ENCODE data around the gene UBN1. TPM values are rescaled to one million over a fixed set of nuclear protein-coding genes. Genes with fewer than 3 reads are reported as not detected.
A peak's percentile ranks its signal among the peaks of the same experiment; 100 is the strongest.

UBN1 gene
- total and polyA plus RNA-seq, 2 of the 13 experiments (the other 11 are each of a cell fraction or from before 2014, with no cell fraction given) = 10.6 to 23.5 TPM

DNA sequence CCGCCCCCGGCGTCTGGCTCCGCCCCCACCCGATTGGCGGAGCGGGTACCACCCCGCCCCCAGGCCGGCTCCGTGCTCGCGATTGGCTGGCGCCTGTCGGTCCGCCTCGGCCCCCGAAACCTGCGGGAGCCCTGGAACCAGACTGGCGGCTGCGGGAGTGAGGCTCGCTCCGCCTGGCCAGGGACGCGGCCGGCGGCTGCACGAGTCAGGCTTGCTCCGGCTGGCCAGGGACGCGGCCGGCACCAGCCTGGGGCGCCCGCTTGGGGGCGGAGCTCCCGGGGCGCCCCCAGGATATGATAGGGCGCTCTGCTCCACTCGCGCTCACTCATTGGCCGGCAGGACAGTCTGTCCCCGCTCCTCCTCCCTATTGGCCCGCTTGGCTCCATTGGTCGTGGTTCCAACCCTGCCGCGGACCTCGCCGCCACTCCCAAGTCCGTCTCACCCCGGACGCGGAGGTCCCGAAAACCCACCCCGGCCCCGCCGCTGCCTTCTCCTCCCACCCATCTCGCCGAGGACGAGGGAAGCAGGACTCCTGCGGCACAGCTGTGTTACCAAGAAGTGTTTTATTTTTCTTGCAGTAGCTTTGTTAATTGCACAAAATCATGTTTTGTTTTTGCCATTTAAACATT, 44.5 kb upstream of the UBN1 start (continued):
- TF ChIP-seq ZBTB43 (CRISPR knock-in tag; conservative IDR thresholded peaks at IDR 0.05) = no peak
- no peak for TF ChIP-seq ZNF784 (CRISPR knock-in tag; IDR thresholded peaks at IDR 0.05; ENCODE audit: borderline replicate concordance)
- no peak for TF ChIP-seq PAWR (CRISPR knock-in tag; IDR thresholded peaks at IDR 0.05; ENCODE audit: borderline replicate concordance)
- TF ChIP-seq ZMAT3 (CRISPR knock-in tag; conservative IDR thresholded peaks at IDR 0.05) = no peak
- no peak for TF ChIP-seq HOXA9 (CRISPR knock-in tag; IDR thresholded peaks at IDR 0.05; ENCODE audit: borderline replicate concordance)
- no peak for TF ChIP-seq ZNF782 (CRISPR knock-in tag; IDR thresholded peaks at IDR 0.05; ENCODE audit: borderline replicate concordance)
- TF ChIP-seq, protein P1, sequence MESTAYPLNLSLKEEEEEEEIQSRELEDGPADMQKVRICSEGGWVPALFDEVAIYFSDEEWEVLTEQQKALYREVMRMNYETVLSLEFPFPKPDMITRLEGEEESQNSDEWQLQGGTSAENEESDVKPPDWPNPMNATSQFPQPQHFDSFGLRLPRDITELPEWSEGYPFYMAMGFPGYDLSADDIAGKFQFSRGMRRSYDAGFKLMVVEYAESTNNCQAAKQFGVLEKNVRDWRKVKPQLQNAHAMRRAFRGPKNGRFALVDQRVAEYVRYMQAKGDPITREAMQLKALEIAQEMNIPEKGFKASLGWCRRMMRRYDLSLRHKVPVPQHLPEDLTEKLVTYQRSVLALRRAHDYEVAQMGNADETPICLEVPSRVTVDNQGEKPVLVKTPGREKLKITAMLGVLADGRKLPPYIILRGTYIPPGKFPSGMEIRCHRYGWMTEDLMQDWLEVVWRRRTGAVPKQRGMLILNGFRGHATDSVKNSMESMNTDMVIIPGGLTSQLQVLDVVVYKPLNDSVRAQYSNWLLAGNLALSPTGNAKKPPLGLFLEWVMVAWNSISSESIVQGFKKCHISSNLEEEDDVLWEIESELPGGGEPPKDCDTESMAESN (CRISPR knock-in tag; conservative IDR thresholded peaks at IDR 0.05) = peak; percentile 60; the same call in 1 of the 2 replicates
- TF ChIP-seq SIN3A (IDR thresholded peaks at IDR 0.05; ENCODE audit: borderline replicate concordance, low read depth, low read length) = no peak
- peak; percentile 73 for TF ChIP-seq POLR2G (IDR thresholded peaks at IDR 0.05; ENCODE audit: low read depth, low read length)
- 0 out of 2 replicates have a peak, but pooled peaks have one; percentile 9 for TF ChIP-seq SP5 (CRISPR knock-in tag; IDR thresholded peaks at IDR 0.05; ENCODE audit: borderline replicate concordance, low read depth)
- TF ChIP-seq, protein P2, sequence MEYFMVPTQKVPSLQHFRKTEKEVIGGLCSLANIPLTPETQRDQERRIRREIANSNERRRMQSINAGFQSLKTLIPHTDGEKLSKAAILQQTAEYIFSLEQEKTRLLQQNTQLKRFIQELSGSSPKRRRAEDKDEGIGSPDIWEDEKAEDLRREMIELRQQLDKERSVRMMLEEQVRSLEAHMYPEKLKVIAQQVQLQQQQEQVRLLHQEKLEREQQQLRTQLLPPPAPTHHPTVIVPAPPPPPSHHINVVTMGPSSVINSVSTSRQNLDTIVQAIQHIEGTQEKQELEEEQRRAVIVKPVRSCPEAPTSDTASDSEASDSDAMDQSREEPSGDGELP (IDR thresholded peaks at IDR 0.05; ENCODE audit: borderline replicate concordance, low read depth) = no peak
- no peak for TF ChIP-seq KDM3A (CRISPR knock-in tag; IDR thresholded peaks at IDR 0.05; ENCODE audit: low read depth)
- TF ChIP-seq HNRNPL (IDR thresholded peaks at IDR 0.05; ENCODE audit: low read depth, low read length) = no peak
- no peak for TF ChIP-seq ZFP36L2 (CRISPR knock-in tag; IDR thresholded peaks at IDR 0.05)
- TF ChIP-seq NFE2 (CRISPR knock-in tag; IDR thresholded peaks at IDR 0.05) = no peak
- TF ChIP-seq ZNF207 (IDR thresholded peaks at IDR 0.05; ENCODE audit: borderline replicate concordance) = no peak
- TF ChIP-seq RBM39 (IDR thresholded peaks at IDR 0.05; ENCODE audit: low read depth, low read length, poor library complexity, severe bottlenecking) = peak; percentile 67
- TF ChIP-seq ZNF737 (CRISPR knock-in tag; IDR thresholded peaks at IDR 0.05; ENCODE audit: borderline replicate concordance) = no peak
- no peak for TF ChIP-seq FIP1L1 (IDR thresholded peaks at IDR 0.05; ENCODE audit: borderline replicate concordance, insufficient read depth, low read depth, low read length)
- TF ChIP-seq RBFOX2 (IDR thresholded peaks at IDR 0.05; ENCODE audit: low read depth, low read length) = peak; percentile 58; the same call in 1 of the 2 replicates
- TF ChIP-seq CSRNP1 (CRISPR knock-in tag; IDR thresholded peaks at IDR 0.05) = no peak
- no peak for TF ChIP-seq PITX1 (CRISPR knock-in tag; IDR thresholded peaks at IDR 0.05)
- TF ChIP-seq ATF7-NPFF (CRISPR knock-in tag; IDR thresholded peaks at IDR 0.05; ENCODE audit: low read depth) = 0 out of 2 replicates have a peak, but pooled peaks have one; percentile 20
- TF ChIP-seq KMT2B (CRISPR knock-in tag; IDR thresholded peaks at IDR 0.05) = no peak

Data from HepG2 (cell line).